ENCODE measurements around the gene PRKCZ. TPM values are rescaled to one million over a fixed set of nuclear protein-coding genes. Genes with fewer than 3 reads are reported as not detected.
A peak's percentile ranks its signal among the peaks of the same experiment; 100 is the strongest.

Gene PRKCZ
- total RNA-seq, 1 experiment from 2014 or later: 56.8 TPM

DNA sequence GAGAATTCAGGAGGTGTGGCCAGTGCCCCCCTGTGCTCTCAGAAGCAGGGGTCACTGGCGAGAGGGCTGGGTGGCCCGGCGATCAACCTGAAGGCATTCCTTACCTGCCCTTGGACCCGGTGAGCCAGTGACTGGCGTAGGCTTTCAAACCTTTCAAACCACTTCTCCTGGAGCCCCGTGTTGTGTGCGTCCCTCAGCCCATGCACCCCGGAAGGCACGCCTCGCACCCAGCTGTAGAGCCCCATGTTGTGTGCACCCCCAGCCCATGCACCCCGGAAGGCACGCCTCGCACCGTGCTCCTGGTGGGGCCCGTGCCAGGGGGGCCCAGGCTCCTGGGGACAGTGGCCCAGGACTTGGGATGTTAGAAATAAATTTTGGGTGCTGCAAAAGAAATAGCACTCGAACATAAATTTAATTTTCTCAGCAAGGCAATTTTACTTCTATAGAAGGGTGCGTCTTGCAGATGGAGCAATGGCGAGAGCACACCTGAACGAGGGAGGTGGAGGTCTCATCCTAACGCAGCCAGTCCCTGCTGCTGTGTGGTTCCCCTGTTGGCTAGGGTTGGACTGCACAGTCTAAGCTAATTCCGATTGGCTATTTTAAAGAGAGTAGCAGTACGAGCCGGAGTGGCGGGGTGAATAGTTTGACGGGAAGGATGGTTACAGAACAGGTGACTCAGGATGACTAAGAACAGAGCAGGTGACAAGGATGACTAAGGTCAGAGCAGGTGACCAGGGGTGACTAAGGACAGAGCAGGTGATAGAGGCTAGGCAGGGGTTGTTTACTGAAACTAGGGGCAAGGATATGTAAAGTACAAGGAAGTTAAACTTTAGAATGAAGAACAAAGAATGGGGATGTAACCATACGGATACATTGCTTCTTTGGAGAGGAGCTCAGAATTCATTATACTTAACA lies 47.4 kb downstream of the PRKCZ start:
- DNase-seq: peak; percentile 42
- intact Hi-C loops (cut with micrococcal nuclease): no loop called here
- Histone ChIP-seq H3K27ac (ENCODE audit: low read length) (no peak overlapping the region), H4K20me1 (ENCODE audit: low read length) (no peaks in the 10 kb centered on the region), H2AFZ (ENCODE audit: low read length) (no peak overlapping the region), H3K4me3 (ENCODE audit: low read length) (no peak overlapping the region), H3K79me2 (ENCODE audit: low read length) (no peaks in the 10 kb centered on the region), H3K27me3 (ENCODE audit: low read length) (no peaks in the 10 kb centered on the region), H3K36me3 (ENCODE audit: low read depth, low read length) (peaks cover 26% of the 10 kb centered on the region), H3F3A (ENCODE audit: low read length, unreplicated experiment) (no peaks in the 10 kb centered on the region), H3K9me3 (ENCODE audit: low read length) (peaks cover 16% of the 10 kb centered on the region; the same call in 1 of the 2 replicates), H3K4me2 (ENCODE audit: low read length) (no peak overlapping the region), H3K9ac (ENCODE audit: low read length) (no peak overlapping the region), H3K4me1 (ENCODE audit: insufficient read depth, low read length) (no peaks in the 10 kb centered on the region), H3K9me2 (replicated peaks; ENCODE audit: low read length) (no peaks in the 10 kb centered on the region)
- no peak; the same call in 1 of the 2 replicates for ATAC-seq
- POLR2A ChIA-PET (ENCODE audit: unreplicated experiment): no interaction called here
- CTCF ChIA-PET: no interaction called here
- no TSS peak for BruUV-seq (replicated peaks)
- TF ChIP-seq EZH2phosphoT487 (IDR thresholded peaks at IDR 0.05; ENCODE audit: borderline replicate concordance, low read length) (no peak), EZH2 (IDR thresholded peaks at IDR 0.05; ENCODE audit: low read length, unreplicated experiment) (no peak)
- TF ChIP-seq, protein P1, sequence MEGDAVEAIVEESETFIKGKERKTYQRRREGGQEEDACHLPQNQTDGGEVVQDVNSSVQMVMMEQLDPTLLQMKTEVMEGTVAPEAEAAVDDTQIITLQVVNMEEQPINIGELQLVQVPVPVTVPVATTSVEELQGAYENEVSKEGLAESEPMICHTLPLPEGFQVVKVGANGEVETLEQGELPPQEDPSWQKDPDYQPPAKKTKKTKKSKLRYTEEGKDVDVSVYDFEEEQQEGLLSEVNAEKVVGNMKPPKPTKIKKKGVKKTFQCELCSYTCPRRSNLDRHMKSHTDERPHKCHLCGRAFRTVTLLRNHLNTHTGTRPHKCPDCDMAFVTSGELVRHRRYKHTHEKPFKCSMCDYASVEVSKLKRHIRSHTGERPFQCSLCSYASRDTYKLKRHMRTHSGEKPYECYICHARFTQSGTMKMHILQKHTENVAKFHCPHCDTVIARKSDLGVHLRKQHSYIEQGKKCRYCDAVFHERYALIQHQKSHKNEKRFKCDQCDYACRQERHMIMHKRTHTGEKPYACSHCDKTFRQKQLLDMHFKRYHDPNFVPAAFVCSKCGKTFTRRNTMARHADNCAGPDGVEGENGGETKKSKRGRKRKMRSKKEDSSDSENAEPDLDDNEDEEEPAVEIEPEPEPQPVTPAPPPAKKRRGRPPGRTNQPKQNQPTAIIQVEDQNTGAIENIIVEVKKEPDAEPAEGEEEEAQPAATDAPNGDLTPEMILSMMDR (conservative IDR thresholded peaks at IDR 0.05; ENCODE audit: low read depth, low read length): no peak

DNA sequence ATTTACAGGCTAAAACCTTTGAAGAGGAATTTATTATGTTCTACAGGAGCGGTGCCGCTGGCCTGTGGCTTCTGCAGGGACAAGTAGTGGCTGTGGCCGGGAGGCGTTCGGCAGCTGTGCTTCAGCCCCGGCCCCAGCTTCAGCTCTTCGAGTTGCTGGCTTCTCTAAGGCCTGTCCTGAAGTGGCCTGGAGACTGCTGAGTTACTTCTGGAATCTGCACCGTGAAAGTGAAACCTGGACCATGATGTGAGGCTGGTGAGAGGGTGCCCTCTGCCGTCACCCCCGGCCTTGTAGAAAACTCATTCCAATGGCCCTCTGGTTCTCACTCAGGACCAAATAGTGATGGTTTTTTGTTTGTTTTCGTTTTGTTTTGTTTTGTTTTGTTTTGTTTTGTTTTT lies 48.1 kb downstream of the PRKCZ start:
- Histone ChIP-seq H3K4me3 (ENCODE audit: low read length) (no peak overlapping the region), H3K27me3 (ENCODE audit: low read length) (no peaks in the 10 kb centered on the region), H3K9ac (ENCODE audit: low read length) (no peak overlapping the region), H3K4me1 (ENCODE audit: insufficient read depth, low read length) (no peaks in the 10 kb centered on the region), H3K9me3 (ENCODE audit: low read length) (peaks cover 16% of the 10 kb centered on the region; the same call in 1 of the 2 replicates), H3K79me2 (ENCODE audit: low read length) (no peaks in the 10 kb centered on the region), H3K36me3 (ENCODE audit: low read depth, low read length) (peaks cover 26% of the 10 kb centered on the region), H2AFZ (ENCODE audit: low read length) (no peak overlapping the region), H4K20me1 (ENCODE audit: low read length) (no peaks in the 10 kb centered on the region), H3K9me2 (replicated peaks; ENCODE audit: low read length) (no peaks in the 10 kb centered on the region), H3F3A (ENCODE audit: low read length, unreplicated experiment) (no peaks in the 10 kb centered on the region), H3K27ac (ENCODE audit: low read length) (no peak overlapping the region), H3K4me2 (ENCODE audit: low read length) (no peak overlapping the region)
- no peak for ATAC-seq
- DNase-seq: no peak
- ChIA-PET CTCF (no interaction called here), POLR2A (ENCODE audit: unreplicated experiment) (no interaction called here)
- TF ChIP-seq EZH2phosphoT487 (IDR thresholded peaks at IDR 0.05; ENCODE audit: borderline replicate concordance, low read length) (no peak), EZH2 (IDR thresholded peaks at IDR 0.05; ENCODE audit: low read length, unreplicated experiment) (no peak)
- TF ChIP-seq, protein P1 (conservative IDR thresholded peaks at IDR 0.05; ENCODE audit: low read depth, low read length): no peak
- no TSS peak for BruUV-seq (replicated peaks)
- intact Hi-C loops (cut with micrococcal nuclease): no loop called here

All from PC-3 (cell line).